OCI-M2 (cell line): ENCODE data around the gene ABCB4.

Experiments
- DNase-seq: peaks from one replicate; lab custom pipeline; 2025; ENCODE audit not compliant: unreplicated experiment; lab: John Stamatoyannopoulos, UW

ABCB4 gene

GRCh38 chr7:87426160-87426559 lies 49.3 kb downstream of the ABCB4 start:
- no peak for DNase-seq

GRCh38 chr7:87424075-87424474 lies 51.4 kb downstream of the ABCB4 start:
- no peak for DNase-seq

- DNase-seq: no peak
These were observed 55.3 kb downstream of the ABCB4 start for GRCh38 chr7:87420173-87420572.

GRCh38 chr7:87416682-87417587 lies 58.5 kb downstream of the ABCB4 start:
- DNase-seq: peak; percentile 7

GRCh38 chr7:87414794-87415188 lies 60.7 kb downstream of the ABCB4 start:
- DNase-seq: no peak

GRCh38 chr7:87413951-87414793 lies 61.3 kb downstream of the ABCB4 start:
- no peak for DNase-seq

- no peak for DNase-seq
These were observed 62.5 kb downstream of the ABCB4 start for GRCh38 chr7:87413029-87413428.

- no peak for DNase-seq
These were observed 64.3 kb downstream of the ABCB4 start for GRCh38 chr7:87411186-87411585.

GRCh38 chr7:87404674-87405073 lies 70.8 kb downstream of the ABCB4 start:
- no peak for DNase-seq

- no peak for DNase-seq
These were observed 77.0 kb downstream of the ABCB4 start for GRCh38 chr7:87398446-87398845.

- DNase-seq: no peak
These were observed 79.9 kb downstream of the ABCB4 start for GRCh38 chr7:87395442-87396020.

GRCh38 chr7:87391020-87391701 lies 84.3 kb downstream of the ABCB4 start:
- no peak for DNase-seq

- DNase-seq: no peak
These were observed 94.6 kb downstream of the ABCB4 start for GRCh38 chr7:87380905-87381304.

GRCh38 chr7:87375662-87376435 lies 99.6 kb downstream of the ABCB4 start:
- DNase-seq: no peak

- DNase-seq: no peak
These were observed 104.8 kb downstream of the ABCB4 start for GRCh38 chr7:87370660-87371180.

- no peak for DNase-seq
These were observed 106.3 kb downstream of the ABCB4 start for GRCh38 chr7:87369216-87369615.

- no peak for DNase-seq
These were observed 111.2 kb downstream of the ABCB4 start for GRCh38 chr7:87364246-87364645.

GRCh38 chr7:87363342-87363741 lies 112.1 kb downstream of the ABCB4 start:
- DNase-seq: no peak

- DNase-seq: no peak
These were observed 114.2 kb downstream of the ABCB4 start for GRCh38 chr7:87361320-87361719.

- no peak for DNase-seq
These were observed 116.1 kb downstream of the ABCB4 start for GRCh38 chr7:87359366-87359765.
